IMR-90 (cell line): ENCODE measurements around the gene MTERF1.

Experiments used
- BHLHE40 ChIP-seq: fragments of 150-350 bp; IDR thresholded peaks from 2 replicates; pipeline ENCODE4 v1.6.1; 2016; ENCODE audit warnings: mild to moderate bottlenecking, low read depth, low read length
- CEBPB ChIP-seq: IDR thresholded peaks from 2 replicates; pipeline ENCODE4 v1.6.1; 2012; ENCODE audit warnings: low read depth, low read length, improper control_type of control experiment
- CHD1 ChIP-seq: IDR thresholded peaks from 2 replicates; pipeline ENCODE4 v1.6.1; 2012; ENCODE audit warnings: low read depth, low read length, improper control_type of control experiment
- CTCF ChIP-seq: conservative IDR thresholded peaks from 2 replicates; pipeline ENCODE4 v1.5.1; 2012; ENCODE audit warnings: mild to moderate bottlenecking, low read depth, low read length, improper control_type of control experiment
- FOS ChIP-seq: fragments of 150-350 bp; IDR thresholded peaks from 2 replicates; pipeline ENCODE4 v1.6.1; 2016; ENCODE audit warnings: low read depth, low read length
- MAFK ChIP-seq: IDR thresholded peaks from 2 replicates; pipeline ENCODE4 v1.6.1; 2012; ENCODE audit warnings: low read depth, low read length, improper control_type of control experiment
- MAZ ChIP-seq: IDR thresholded peaks from 2 replicates; pipeline ENCODE4 v1.6.1; 2012; ENCODE audit warnings: low read depth, mild to moderate bottlenecking, low read length, improper control_type of control experiment, moderate library complexity, borderline replicate concordance
- MXI1 ChIP-seq: IDR thresholded peaks from 2 replicates; pipeline ENCODE4 v1.6.1; 2012; ENCODE audit warnings: low read depth, mild to moderate bottlenecking, low read length, moderate library complexity, borderline replicate concordance
- NFE2L2 ChIP-seq: fragments of 150-350 bp; IDR thresholded peaks from 2 replicates; pipeline ENCODE4 v1.6.1; 2016; ENCODE audit warnings: low read depth, mild to moderate bottlenecking, low read length
- POLR2A ChIP-seq: IDR thresholded peaks from 2 replicates; pipeline ENCODE4 v1.6.1; 2012; ENCODE audit warnings: mild to moderate bottlenecking, low read depth, low read length
- RAD21 ChIP-seq: IDR thresholded peaks from 2 replicates; pipeline ENCODE4 v1.6.1; 2012; ENCODE audit warnings: low read length, improper control_type of control experiment
- RCOR1 ChIP-seq: IDR thresholded peaks from 2 replicates; pipeline ENCODE4 v1.6.1; 2012; ENCODE audit warnings: mild to moderate bottlenecking, low read length, improper control_type of control experiment; ENCODE audit not compliant: insufficient replicate concordance
- SMC3 ChIP-seq: fragments of 150-350 bp; IDR thresholded peaks from 2 replicates; pipeline ENCODE4 v1.6.1; 2016; ENCODE audit warnings: low read depth, mild to moderate bottlenecking, antibody characterized with exemption, low read length, moderate library complexity
- USF2 ChIP-seq: fragments of 150-350 bp; IDR thresholded peaks from 2 replicates; pipeline ENCODE4 v1.6.1; 2017; ENCODE audit warnings: mild to moderate bottlenecking, antibody characterized with exemption, low read length, low read depth

- TF ChIP-seq CTCF, result no peak
- TF ChIP-seq MAZ, result no peak
- no peak for TF ChIP-seq NFE2L2
- TF ChIP-seq CEBPB, result no peak
- TF ChIP-seq SMC3, result no peak
- no peak for TF ChIP-seq FOS
- no peak for TF ChIP-seq RAD21
- TF ChIP-seq BHLHE40, result no peak
- no peak for TF ChIP-seq POLR2A
- TF ChIP-seq MAFK, result no peak
- no peak for TF ChIP-seq USF2
- no peak for TF ChIP-seq RCOR1
- no peak for TF ChIP-seq MXI1
- no peak for TF ChIP-seq CHD1
Observed at GRCh38 chr7:91843831-91844230, 36.7 kb downstream of the MTERF1 start.
